ENCODE data around the gene LRP1. TPM values are rescaled to one million over a fixed set of nuclear protein-coding genes. Genes with fewer than 3 reads are reported as not detected.

Gene LRP1
- total and polyA plus RNA-seq, 4 donors = 87.5 to 375 (median 139) TPM

DNA sequence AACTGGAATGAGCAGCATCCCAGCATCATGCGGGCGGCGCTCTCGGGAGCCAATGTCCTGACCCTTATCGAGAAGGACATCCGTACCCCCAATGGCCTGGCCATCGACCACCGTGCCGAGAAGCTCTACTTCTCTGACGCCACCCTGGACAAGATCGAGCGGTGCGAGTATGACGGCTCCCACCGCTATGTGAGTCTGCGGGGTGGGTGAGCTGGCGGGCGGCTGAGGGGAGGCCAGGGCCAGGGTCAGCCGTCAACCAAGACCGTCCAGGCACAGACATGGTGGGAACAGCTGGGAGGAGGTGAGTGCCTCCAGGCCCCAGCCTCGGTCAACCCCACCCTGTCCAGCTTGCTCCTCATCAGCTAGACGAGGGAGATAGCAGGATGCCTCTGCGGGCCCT is 62.5 kb downstream of the LRP1 start:
- WGBS = 96% methylated on average over 23 of the region's 23 CpGs
- Histone ChIP-seq H3K27ac (ENCODE audit: low read depth in 1 of 2, low read length in 2 of 2) (no peak overlapping the region), H3K4me3 (ENCODE audit: low read depth in 1 of 3, low read length in 3 of 3) (no peak overlapping the region), H3K4me1 (ENCODE audit: control insufficient read depth in 4 of 4, insufficient read depth in 4 of 4, low read length in 3 of 4) (no peaks in the 10 kb centered on the region), H3K9me3 (ENCODE audit: control insufficient read depth in 4 of 4, low read length in 3 of 4) (no peaks in the 10 kb centered on the region), H3K27me3 (ENCODE audit: control insufficient read depth in 4 of 4, insufficient read depth in 4 of 4, low read length in 3 of 4) (no peaks in the 10 kb centered on the region), H3K9ac (ENCODE audit: low read depth in 1 of 2, low read length in 2 of 2) (no peak overlapping the region), H3K36me3 (ENCODE audit: control insufficient read depth in 4 of 4, insufficient read depth in 3 of 4, low read depth in 1 of 4, low read length in 3 of 4) (peaks cover 35 to 100% (median 83%) of the 10 kb centered on the region in 4 donors)
- TF ChIP-seq YY1 (IDR thresholded peaks at IDR 0.05) = no peak
- TF ChIP-seq, protein P1, sequence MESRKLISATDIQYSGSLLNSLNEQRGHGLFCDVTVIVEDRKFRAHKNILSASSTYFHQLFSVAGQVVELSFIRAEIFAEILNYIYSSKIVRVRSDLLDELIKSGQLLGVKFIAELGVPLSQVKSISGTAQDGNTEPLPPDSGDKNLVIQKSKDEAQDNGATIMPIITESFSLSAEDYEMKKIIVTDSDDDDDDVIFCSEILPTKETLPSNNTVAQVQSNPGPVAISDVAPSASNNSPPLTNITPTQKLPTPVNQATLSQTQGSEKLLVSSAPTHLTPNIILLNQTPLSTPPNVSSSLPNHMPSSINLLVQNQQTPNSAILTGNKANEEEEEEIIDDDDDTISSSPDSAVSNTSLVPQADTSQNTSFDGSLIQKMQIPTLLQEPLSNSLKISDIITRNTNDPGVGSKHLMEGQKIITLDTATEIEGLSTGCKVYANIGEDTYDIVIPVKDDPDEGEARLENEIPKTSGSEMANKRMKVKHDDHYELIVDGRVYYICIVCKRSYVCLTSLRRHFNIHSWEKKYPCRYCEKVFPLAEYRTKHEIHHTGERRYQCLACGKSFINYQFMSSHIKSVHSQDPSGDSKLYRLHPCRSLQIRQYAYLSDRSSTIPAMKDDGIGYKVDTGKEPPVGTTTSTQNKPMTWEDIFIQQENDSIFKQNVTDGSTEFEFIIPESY (IDR thresholded peaks at IDR 0.05) = no peak
- no peak for TF ChIP-seq SP1 (IDR thresholded peaks at IDR 0.05)
- TF ChIP-seq NR2F2 (IDR thresholded peaks at IDR 0.05) = no peak
- no peak for TF ChIP-seq HNF4A (conservative IDR thresholded peaks at IDR 0.05)
- no peak for TF ChIP-seq FOXA2 (IDR thresholded peaks at IDR 0.05)
- TF ChIP-seq, protein P2, sequence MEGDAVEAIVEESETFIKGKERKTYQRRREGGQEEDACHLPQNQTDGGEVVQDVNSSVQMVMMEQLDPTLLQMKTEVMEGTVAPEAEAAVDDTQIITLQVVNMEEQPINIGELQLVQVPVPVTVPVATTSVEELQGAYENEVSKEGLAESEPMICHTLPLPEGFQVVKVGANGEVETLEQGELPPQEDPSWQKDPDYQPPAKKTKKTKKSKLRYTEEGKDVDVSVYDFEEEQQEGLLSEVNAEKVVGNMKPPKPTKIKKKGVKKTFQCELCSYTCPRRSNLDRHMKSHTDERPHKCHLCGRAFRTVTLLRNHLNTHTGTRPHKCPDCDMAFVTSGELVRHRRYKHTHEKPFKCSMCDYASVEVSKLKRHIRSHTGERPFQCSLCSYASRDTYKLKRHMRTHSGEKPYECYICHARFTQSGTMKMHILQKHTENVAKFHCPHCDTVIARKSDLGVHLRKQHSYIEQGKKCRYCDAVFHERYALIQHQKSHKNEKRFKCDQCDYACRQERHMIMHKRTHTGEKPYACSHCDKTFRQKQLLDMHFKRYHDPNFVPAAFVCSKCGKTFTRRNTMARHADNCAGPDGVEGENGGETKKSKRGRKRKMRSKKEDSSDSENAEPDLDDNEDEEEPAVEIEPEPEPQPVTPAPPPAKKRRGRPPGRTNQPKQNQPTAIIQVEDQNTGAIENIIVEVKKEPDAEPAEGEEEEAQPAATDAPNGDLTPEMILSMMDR (IDR thresholded peaks at IDR 0.05; ENCODE audit: low read depth, low read length, missing input control) = no peak
- TF ChIP-seq GABPA (IDR thresholded peaks at IDR 0.05 in 1 of 2, conservative IDR thresholded peaks at IDR 0.05 in 1 of 2) = no peak
- no peak for DNase-seq (ENCODE audit: low spot score)

DNA sequence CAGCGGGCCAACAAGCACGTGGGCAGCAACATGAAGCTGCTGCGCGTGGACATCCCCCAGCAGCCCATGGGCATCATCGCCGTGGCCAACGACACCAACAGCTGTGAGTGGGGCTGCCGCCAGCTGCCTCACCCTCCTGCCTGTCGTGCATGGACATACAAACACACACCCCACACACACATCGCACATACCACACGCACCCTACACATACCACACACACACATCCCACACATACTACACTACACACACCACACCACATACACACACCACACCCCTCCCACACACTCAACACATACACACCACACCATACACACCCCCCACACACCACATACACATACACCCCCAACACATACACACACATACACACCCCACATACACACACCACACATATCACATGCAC is 63.1 kb downstream of the LRP1 start:
- H3K9ac ChIP-seq (ENCODE audit: low read depth in 1 of 2, low read length in 2 of 2) = no peak overlapping the region
- peaks cover 37 to 100% (median 82%) of the 10 kb centered on the region in 4 donors for H3K36me3 ChIP-seq (ENCODE audit: control insufficient read depth in 4 of 4, insufficient read depth in 3 of 4, low read depth in 1 of 4, low read length in 3 of 4)
- no peak overlapping the region for H3K4me3 ChIP-seq (ENCODE audit: low read depth in 1 of 3, low read length in 3 of 3)
- no peak overlapping the region for H3K27ac ChIP-seq (ENCODE audit: low read depth in 1 of 2, low read length in 2 of 2)
- TF ChIP-seq EGR1 (IDR thresholded peaks at IDR 0.05; ENCODE audit: low read depth in 2 of 2) (no peak), NR2F2 (IDR thresholded peaks at IDR 0.05) (no peak)
- TF ChIP-seq, protein P3, sequence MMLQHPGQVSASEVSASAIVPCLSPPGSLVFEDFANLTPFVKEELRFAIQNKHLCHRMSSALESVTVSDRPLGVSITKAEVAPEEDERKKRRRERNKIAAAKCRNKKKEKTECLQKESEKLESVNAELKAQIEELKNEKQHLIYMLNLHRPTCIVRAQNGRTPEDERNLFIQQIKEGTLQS (IDR thresholded peaks at IDR 0.05) = no peak
- WGBS = 92% methylated on average over 11 of the region's 11 CpGs
- H3K9me3 ChIP-seq (ENCODE audit: control insufficient read depth in 4 of 4, low read length in 3 of 4) = no peaks in the 10 kb centered on the region
- DNase-seq (ENCODE audit: low spot score) = no peak
- H3K4me1 ChIP-seq (ENCODE audit: control insufficient read depth in 4 of 4, insufficient read depth in 4 of 4, low read length in 3 of 4) = no peaks in the 10 kb centered on the region
- H3K27me3 ChIP-seq (ENCODE audit: control insufficient read depth in 4 of 4, insufficient read depth in 4 of 4, low read length in 3 of 4) = no peaks in the 10 kb centered on the region

DNA sequence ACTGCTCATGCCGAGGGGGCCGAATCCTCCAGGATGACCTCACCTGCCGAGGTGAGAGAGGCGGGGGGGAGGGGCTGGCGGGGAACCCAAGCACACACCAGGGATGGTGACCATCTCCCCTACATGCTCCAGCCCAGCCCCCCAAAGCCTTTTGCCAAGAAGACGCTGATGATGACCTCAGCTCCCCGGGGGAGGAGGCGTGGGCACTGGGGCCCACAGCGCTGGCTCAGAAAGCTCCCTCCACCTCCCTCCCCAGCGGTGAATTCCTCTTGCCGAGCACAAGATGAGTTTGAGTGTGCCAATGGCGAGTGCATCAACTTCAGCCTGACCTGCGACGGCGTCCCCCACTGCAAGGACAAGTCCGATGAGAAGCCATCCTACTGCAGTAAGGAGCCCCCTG is 64.6 kb downstream of the LRP1 start:
- H3K4me1 ChIP-seq (ENCODE audit: control insufficient read depth in 4 of 4, insufficient read depth in 4 of 4, low read length in 3 of 4) = no peaks in the 10 kb centered on the region
- H3K27ac ChIP-seq (ENCODE audit: low read depth in 1 of 2, low read length in 2 of 2) = no peak overlapping the region
- no peak for DNase-seq (ENCODE audit: low spot score)
- no peaks in the 10 kb centered on the region for H3K27me3 ChIP-seq (ENCODE audit: control insufficient read depth in 4 of 4, insufficient read depth in 4 of 4, low read length in 3 of 4)
- H3K36me3 ChIP-seq (ENCODE audit: control insufficient read depth in 4 of 4, insufficient read depth in 3 of 4, low read depth in 1 of 4, low read length in 3 of 4) = peaks cover 38 to 100% (median 80%) of the 10 kb centered on the region in 4 donors
- no peak for TF ChIP-seq YY1 (IDR thresholded peaks at IDR 0.05)
- no peak for TF ChIP-seq HNF4G (IDR thresholded peaks at IDR 0.05)
- no peak for TF ChIP-seq RAD21 (IDR thresholded peaks at IDR 0.05)
- TF ChIP-seq RXRA (IDR thresholded peaks at IDR 0.05) = no peak
- TF ChIP-seq GABPA (IDR thresholded peaks at IDR 0.05 in 1 of 2, conservative IDR thresholded peaks at IDR 0.05 in 1 of 2) = no peak
- no peak for TF ChIP-seq SP1 (IDR thresholded peaks at IDR 0.05)
- no peak for TF ChIP-seq FOXA1 (IDR thresholded peaks at IDR 0.05)
- no peak for TF ChIP-seq FOXA2 (IDR thresholded peaks at IDR 0.05)
- TF ChIP-seq, protein P4, sequence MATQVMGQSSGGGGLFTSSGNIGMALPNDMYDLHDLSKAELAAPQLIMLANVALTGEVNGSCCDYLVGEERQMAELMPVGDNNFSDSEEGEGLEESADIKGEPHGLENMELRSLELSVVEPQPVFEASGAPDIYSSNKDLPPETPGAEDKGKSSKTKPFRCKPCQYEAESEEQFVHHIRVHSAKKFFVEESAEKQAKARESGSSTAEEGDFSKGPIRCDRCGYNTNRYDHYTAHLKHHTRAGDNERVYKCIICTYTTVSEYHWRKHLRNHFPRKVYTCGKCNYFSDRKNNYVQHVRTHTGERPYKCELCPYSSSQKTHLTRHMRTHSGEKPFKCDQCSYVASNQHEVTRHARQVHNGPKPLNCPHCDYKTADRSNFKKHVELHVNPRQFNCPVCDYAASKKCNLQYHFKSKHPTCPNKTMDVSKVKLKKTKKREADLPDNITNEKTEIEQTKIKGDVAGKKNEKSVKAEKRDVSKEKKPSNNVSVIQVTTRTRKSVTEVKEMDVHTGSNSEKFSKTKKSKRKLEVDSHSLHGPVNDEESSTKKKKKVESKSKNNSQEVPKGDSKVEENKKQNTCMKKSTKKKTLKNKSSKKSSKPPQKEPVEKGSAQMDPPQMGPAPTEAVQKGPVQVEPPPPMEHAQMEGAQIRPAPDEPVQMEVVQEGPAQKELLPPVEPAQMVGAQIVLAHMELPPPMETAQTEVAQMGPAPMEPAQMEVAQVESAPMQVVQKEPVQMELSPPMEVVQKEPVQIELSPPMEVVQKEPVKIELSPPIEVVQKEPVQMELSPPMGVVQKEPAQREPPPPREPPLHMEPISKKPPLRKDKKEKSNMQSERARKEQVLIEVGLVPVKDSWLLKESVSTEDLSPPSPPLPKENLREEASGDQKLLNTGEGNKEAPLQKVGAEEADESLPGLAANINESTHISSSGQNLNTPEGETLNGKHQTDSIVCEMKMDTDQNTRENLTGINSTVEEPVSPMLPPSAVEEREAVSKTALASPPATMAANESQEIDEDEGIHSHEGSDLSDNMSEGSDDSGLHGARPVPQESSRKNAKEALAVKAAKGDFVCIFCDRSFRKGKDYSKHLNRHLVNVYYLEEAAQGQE (IDR thresholded peaks at IDR 0.05) = no peak
- TF ChIP-seq NR2F2 (IDR thresholded peaks at IDR 0.05) = no peak
- TF ChIP-seq EGR1 (IDR thresholded peaks at IDR 0.05; ENCODE audit: low read depth in 2 of 2) = no peak
- TF ChIP-seq HNF4A (conservative IDR thresholded peaks at IDR 0.05) = no peak
- no peak overlapping the region for H3K9ac ChIP-seq (ENCODE audit: low read depth in 1 of 2, low read length in 2 of 2)
- no peak overlapping the region for H3K4me3 ChIP-seq (ENCODE audit: low read depth in 1 of 3, low read length in 3 of 3)
- H3K9me3 ChIP-seq (ENCODE audit: control insufficient read depth in 4 of 4, low read length in 3 of 4) = no peaks in the 10 kb centered on the region
- WGBS = 89% methylated on average over 16 of the region's 16 CpGs
